ENCODE results near the gene LIMS2.

Gene LIMS2

DNA sequence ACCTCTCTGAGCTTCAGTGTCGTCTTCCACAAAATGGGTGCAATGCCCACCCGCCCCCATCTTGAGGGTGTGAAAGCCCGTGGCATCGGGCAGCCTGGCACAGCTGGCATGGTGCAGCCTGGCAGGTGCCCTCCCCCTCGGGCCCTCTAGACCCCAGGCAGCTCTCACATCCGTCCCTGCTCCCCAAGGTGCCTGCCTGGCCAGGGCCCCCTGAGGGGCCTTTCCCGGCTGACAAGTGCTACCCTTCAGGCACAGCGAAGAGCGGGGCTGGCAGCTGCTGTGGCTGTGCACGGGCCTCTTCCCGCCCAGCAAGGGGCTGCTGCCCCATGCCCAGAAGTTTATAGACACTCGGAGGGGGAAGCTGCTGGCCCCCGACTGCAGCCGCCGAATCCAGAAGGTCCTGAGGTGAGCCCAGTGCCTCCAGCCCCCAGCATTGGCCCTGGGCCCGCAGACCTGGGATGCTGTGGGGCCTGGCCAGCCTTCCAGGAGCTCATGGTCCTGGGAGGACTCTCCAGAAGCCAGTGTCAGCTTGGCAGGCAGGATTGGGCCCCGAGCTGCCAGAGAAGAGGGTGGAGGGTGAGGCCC, 43.2 kb downstream of the LIMS2 start:
- no peak for DNase-seq

DNA sequence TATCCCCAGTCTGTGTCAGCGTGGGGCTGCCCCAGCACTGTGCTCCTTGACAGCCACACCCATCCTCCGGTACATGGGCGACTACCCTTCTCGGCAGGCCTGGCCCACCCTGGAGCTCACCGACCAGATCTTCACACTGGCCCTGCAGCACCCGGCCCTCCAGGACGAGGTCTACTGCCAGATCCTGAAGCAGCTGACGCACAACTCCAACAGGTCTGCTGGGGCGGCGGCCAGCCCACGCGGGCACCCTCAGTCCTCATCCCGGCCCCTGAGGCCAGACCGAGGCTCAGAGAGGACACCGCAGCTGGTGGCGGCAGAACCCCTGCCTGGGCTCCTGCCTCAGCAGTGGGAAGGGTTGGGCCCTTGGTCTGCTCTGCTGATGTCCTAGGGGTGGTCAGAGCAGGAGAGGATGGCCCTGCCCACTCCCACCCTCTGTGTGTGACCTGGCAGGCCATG, 43.8 kb downstream of the LIMS2 start:
- no peak for DNase-seq

- DNase-seq: no peak
Observed at GRCh38 chr2:127630864-127631540, 44.3 kb downstream of the LIMS2 start.

DNA sequence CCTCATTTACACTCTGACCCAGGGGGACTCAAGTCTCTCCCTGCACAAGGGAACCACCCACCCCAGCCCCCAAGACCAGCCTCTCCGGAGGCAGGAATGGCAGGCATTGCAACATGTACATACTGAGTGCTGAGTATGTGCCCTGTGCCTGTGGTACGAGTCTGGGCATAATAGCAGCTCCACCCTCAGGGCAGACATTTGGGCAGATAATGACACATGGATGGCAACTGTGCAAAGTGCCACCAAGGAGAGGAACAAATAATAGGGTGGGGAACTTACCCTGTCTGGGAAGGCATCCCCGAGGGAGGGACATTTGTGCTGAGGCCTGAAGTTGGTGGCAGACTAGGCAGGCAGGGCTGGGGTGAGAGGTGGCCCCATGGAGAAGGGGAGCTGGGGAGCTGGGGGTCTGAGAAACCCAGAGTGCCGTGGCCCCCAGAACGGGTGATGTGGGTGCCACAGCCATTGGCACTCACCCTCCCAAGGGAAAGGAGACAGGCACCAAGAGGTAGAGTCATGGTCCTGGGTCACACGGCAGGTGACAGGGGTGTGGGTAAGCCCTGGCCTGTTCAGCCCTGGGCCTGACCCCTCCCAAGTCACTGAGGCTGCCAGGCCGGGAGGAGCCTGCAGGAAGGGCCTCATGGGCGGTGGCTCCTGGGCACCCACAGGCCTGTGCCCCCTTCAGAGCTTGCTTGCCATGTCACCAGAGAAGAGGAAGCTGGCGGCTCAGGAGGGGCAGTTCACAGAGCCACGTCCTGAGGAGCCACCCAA, 45.0 kb downstream of the LIMS2 start:
- no peak for DNase-seq

DNA sequence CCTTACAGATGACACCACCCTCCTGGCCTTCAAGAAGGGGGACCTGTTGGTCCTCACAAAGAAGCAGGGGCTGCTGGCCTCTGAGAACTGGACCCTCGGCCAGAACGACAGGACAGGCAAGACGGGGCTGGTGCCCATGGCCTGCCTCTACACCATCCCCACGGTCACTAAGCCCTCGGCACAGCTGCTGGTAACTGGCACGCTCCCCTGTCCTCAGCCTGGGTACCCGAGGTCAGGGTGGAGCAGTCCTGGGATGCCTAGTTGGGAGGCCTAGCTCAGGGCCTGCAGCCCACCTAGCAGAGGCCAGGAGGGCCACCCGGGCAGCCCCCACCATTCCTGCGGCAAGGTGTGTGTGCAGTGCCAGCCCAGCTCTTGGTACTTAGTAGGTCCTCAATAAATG, 45.7 kb downstream of the LIMS2 start:
- no peak for DNase-seq

- DNase-seq: no peak
Observed at GRCh38 chr2:127628767-127629614, 46.3 kb downstream of the LIMS2 start.

DNA sequence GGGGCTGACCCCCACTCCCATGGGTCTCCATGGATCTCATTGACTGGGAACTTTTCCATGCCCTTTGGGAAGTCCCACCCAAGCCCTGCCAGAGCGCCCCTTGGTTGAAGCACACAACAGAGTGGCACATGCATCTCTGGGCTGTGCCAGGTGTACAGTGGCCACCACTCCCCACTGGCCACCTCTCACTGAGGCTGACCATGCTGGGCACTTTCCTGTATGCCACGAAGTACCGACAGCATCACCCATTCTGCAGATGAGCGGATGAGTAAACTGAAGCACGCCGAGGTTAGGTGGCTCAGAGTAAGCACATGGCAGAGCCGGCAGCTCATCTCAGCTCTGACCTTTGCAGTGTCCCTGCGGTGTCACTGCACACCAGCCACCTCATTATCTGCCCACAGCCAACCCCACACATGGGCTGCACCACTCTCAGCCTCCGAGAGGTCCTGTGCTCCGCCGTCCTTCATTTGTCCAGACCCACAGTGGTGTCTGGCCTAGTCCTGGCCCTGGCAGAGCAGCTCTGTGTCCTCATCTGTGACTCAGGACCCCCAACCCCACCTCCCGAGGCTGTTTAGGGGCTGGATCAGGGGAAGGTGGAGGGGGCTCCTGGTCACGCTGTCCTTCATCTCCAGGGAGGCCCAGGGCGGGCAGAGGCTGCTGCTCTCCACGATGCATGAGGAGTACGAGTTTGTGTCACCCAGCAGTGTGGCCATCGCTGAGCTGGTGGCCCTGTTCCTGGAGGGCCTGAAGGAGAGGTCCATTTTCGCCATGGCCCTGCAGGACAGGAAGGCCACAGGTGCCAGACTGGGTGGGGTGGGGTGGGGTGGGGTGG, 47.4 kb downstream of the LIMS2 start:
- DNase-seq: no peak

GRCh38 chr2:127626917-127627739, 48.2 kb downstream of the LIMS2 start:
- DNase-seq: no peak

- DNase-seq: no peak
Observed at GRCh38 chr2:127626175-127626574, 49.2 kb downstream of the LIMS2 start.

GRCh38 chr2:127625572-127625951, 49.8 kb downstream of the LIMS2 start:
- DNase-seq: no peak

DNA sequence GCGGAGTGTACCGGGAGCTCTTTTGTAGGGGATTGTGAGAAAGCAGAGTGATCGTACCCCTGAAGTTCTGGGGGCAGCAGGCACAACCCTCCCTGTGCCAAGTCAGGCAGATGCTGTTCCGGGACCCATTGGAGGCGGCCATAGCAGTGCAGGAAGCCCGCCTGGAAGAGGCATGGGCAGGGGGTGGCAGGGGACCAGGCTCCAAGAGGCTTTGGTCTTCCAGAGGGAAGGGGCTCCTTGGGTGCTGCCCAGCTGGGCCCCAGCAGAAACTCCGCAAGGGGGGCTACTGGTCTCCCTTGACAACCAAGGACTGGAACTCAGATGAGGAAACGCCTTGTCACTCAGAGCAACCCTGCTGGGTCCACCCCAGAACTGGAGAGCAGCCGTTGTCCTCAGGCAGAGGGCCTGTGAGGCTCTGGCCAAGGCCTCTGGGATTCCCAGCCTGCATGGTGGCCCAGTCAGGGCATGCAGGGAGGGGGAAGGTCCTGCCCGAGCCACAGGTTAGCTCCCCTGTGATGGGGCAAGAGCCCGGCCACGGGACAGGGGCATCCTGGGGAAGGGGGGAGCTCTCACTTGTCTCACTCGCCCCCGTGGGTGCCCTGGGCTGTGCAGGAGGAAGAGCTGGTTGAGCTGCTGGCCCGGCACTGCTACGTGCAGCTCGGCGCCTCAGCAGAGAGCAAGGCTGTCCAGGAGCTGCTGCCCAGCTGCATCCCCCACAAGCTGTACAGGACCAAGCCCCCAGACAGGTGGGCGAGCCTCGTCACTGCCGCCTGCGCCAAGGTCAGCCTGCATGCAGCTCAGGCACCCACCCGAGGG, 50.4 kb downstream of the LIMS2 start:
- DNase-seq: no peak

GRCh38 chr2:127624320-127624755, 51.0 kb downstream of the LIMS2 start:
- no peak for DNase-seq

DNA sequence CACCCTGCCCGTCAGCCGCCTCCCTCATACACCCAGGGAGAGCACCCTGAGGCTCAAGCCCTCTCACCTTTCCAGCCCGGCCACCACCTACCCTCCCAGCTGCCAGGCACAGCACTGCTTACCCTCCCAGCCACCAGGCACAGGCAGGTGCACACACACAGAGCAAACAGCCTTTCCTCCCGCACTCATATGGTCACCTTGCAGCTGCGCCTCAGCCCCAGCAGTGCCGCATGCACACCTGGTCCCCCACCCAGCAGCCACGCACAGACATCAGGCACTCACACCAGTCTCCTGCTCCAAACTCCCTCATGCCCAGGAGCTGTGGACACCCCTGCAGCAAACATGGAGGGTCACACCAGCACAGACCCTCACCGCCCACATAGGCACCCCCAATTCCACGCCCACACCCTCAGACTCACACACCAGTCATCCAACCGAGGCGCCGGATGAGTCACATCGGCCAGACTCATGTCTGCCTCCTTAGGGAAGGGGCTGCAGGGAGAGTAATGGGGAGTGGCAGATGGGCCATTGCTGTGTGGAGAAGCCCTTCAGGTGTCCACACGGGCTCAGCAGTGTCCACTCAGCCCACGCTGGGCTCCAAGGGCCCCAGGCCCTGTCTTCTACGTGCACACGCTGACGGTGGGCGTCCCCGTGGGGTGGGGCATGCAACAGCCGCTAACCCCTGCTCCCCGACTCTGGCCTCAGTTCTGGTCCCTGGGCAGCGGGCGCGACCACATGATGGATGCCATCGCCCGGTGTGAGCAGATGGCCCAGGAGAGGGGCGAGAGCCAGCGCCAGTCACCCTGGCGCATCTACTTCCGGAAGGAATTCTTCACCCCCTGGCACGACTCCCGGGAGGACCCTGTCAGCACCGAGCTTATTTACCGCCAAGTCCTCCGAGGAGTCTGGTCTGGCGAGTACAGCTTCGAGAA, 51.7 kb downstream of the LIMS2 start:
- peak; percentile 63 for DNase-seq

GRCh38 chr2:127622561-127623387, 52.6 kb downstream of the LIMS2 start:
- DNase-seq: no peak

- DNase-seq: no peak
Observed at GRCh38 chr2:127621981-127622431, 53.3 kb downstream of the LIMS2 start.

DNA sequence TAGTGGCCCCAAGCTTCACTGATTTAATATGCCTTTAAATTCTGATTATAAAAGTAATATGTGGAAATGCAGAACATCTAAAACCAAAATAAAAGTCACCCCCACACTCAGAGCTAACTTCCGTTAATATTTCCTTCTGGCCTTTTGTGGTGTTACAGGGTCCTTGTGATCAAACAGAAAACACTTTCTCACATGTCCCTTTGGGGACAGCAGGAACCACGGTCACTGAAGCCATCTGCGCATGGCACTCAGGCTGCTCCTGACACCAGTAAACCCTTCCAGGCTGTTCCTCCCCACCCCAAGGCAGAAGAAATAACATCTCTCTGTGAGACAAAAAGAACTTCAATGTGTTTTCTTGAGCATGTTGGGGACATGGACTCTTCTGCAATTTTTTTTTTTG, 54.5 kb downstream of the LIMS2 start:
- no peak for DNase-seq

DNA sequence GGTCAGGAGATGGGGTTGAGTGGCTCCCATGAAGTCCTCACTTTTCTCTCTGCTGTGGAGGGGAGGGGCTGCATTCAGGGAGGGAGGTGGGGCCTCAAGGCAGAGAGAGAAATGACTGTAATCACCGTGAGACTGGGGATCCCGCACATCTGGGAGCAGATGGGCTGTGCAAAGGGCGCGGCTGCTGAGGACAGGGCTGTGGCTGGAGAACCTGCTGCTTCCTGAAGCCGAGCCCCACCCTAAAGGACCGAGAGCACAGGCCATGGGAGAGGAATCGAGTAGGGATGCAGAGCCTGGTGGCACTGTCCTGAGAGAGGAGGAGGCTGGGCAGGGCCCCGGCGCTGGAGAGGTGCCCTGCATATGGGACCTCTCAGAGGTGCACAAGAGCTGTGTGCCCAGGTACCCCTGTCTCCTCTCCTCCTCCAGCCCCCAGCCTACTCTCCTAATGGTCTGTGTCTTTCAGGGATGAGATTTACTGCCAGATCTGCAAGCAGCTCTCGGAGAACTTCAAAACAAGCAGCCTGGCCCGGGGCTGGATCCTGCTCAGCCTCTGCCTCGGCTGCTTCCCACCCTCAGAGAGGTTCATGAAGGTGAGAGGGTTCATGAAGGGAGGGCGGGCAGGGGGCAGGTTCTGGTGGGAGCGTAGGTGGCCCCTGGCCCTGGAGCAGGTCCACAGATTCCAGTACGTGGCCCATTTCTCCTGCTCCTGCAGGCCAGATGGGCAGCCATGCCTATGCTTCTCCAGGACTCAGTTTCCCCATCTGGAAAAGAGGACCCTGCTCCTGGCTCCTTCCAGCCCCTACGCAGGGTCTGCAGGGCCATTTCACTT, 55.2 kb downstream of the LIMS2 start:
- no peak for DNase-seq
